Astrocyte (in vitro differentiated cells and primary cell): ENCODE measurements around the gene IL10. TPM values are rescaled to one million over a fixed set of nuclear protein-coding genes. Genes with fewer than 3 reads are reported as not detected.
A peak's percentile ranks its signal among the peaks of the same experiment; 100 is the strongest.

ENCODE experiments used
- DNase-seq: peaks from one replicate; pipeline ENCODE4 v3.0.0-alpha.2; 2010; ENCODE audit warnings: low read depth
- FAIRE-seq: peaks from 2 replicates; lab custom pipeline; 2011; peaks lifted over from hg19 to GRCh38; lab: Jason Lieb, UNC
- H2AFZ ChIP-seq: 2 replicates; pipeline ENCODE4 v1.6.0; 2012; ENCODE audit warnings: low read depth, low read length, inconsistent platforms
- H3K27ac ChIP-seq: 2 replicates; pipeline ENCODE4 v1.5.1; 2011; ENCODE audit warnings: low read depth, low read length, inconsistent platforms
- H3K27me3 ChIP-seq: 2 replicates; pipeline ENCODE4 v1.6.0; 2011; ENCODE audit warnings: low read length, inconsistent platforms; ENCODE audit not compliant: insufficient read depth
- H3K36me3 ChIP-seq: 2 replicates; pipeline ENCODE4 v1.5.1; 2011; ENCODE audit warnings: low read length, inconsistent platforms; ENCODE audit not compliant: insufficient read depth
- H3K4me1 ChIP-seq: 2 replicates; pipeline ENCODE4 v1.5.1; 2011; ENCODE audit warnings: low read length, inconsistent platforms; ENCODE audit not compliant: insufficient read depth
- H3K4me2 ChIP-seq: 2 replicates; pipeline ENCODE4 v1.6.0; 2012; ENCODE audit warnings: low read length, inconsistent platforms
- H3K4me3 ChIP-seq: 2 replicates; pipeline ENCODE4 v1.5.1; 2011; ENCODE audit warnings: low read depth, mild to moderate bottlenecking, low read length, inconsistent platforms; ENCODE audit not compliant: insufficient read depth
- H3K79me2 ChIP-seq: 2 replicates; pipeline ENCODE4 v1.6.0; 2012; ENCODE audit warnings: mild to moderate bottlenecking, low read length, inconsistent platforms; ENCODE audit not compliant: insufficient read depth
- H3K9ac ChIP-seq: 2 replicates; pipeline ENCODE4 v1.6.0; 2012; ENCODE audit warnings: mild to moderate bottlenecking, low read length, inconsistent platforms
- H3K9me3 ChIP-seq: 2 replicates; pipeline ENCODE4 v1.5.1; 2012; ENCODE audit warnings: low read depth, mild to moderate bottlenecking, low read length, inconsistent platforms; ENCODE audit not compliant: insufficient read depth
- H4K20me1 ChIP-seq: 2 replicates; pipeline ENCODE4 v1.6.0; 2012; ENCODE audit warnings: low read length, inconsistent platforms; ENCODE audit not compliant: insufficient read depth
- H3K27ac Mint-ChIP-seq: one replicate; pipeline ENCODE4 v1.8.0; 2021; ENCODE audit warnings: mild to moderate bottlenecking, mixed read lengths; ENCODE audit not compliant: unreplicated experiment
- H3K27me3 Mint-ChIP-seq: one replicate; pipeline ENCODE4 v1.8.0; 2021; ENCODE audit warnings: low read depth, mixed read lengths; ENCODE audit not compliant: unreplicated experiment
- H3K36me3 Mint-ChIP-seq: one replicate; pipeline ENCODE4 v1.8.0; 2021; ENCODE audit warnings: low read depth, mixed read lengths; ENCODE audit not compliant: unreplicated experiment
- H3K4me1 Mint-ChIP-seq: one replicate; pipeline ENCODE4 v1.8.0; 2021; ENCODE audit warnings: low read depth, mixed read lengths; ENCODE audit not compliant: unreplicated experiment
- H3K4me3 Mint-ChIP-seq: one replicate; pipeline ENCODE4 v1.8.0; 2021; ENCODE audit warnings: mild to moderate bottlenecking, moderate library complexity, mixed read lengths; ENCODE audit not compliant: unreplicated experiment
- H3K9me3 Mint-ChIP-seq: one replicate; pipeline ENCODE4 v1.8.0; 2021; ENCODE audit warnings: mild to moderate bottlenecking, mixed read lengths; ENCODE audit not compliant: unreplicated experiment
- EZH2 ChIP-seq: IDR thresholded peaks from 2 replicates; pipeline ENCODE4 v1.6.1; 2012; ENCODE audit warnings: mild to moderate bottlenecking, low read length, inconsistent platforms; ENCODE audit not compliant: insufficient read depth
- total RNA-seq: library from RNA; stranded (reverse); gene quantifications from 2 replicates; pipeline ENCODE4 v1.2.1, GENCODE V29; 2021
- TF ChIP-seq, protein P1 (sequence below): IDR thresholded peaks from 2 replicates; pipeline ENCODE4 v1.5.1; 2011; ENCODE audit warnings: low read depth, mild to moderate bottlenecking, inconsistent platforms, low read length, moderate library complexity; ENCODE audit not compliant: insufficient read depth

IL10 gene
- total RNA-seq, 1 donor from 2014 or later = not detected

DNA sequence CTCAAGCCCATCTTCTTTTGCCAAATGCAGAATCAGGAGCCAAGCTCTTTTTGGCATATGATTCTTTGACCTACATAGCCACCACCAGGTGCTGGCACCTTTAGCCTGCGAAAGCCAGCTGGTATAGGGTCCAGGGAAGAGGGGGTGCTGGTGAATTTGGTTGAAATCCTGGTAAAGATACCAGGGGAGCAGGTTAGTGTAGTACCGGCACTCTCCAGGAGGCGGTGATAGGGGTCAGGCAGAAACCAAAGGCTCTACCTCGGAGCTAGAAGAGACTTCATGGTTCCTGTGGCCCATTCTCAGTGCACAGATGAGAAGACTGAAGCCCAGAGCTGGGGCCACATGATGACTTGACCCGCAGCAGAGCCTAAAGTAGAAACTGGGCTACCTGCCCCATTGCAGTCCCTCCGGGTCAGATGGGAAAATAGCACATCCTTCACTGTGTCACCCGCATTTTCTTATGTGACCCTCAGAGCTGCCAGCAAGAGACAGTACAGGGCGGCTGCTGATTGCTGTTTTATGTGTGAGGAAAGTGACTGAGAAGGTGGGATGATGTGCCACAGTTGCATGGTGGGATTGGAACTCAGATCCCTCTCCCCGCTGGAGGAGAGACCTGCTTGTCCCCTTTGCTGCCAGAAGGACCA lies 37.7 kb downstream of the IL10 start:
- H3K79me2 ChIP-seq = no peaks in the 10 kb centered on the region
- no peak overlapping the region for H3K4me2 ChIP-seq
- H3K9me3 Mint-ChIP-seq = peaks cover 2% of the 10 kb centered on the region
- peaks cover 28% of the 10 kb centered on the region for H3K36me3 ChIP-seq
- no peak overlapping the region for H3K4me3 ChIP-seq
- H3K27me3 ChIP-seq = no peaks in the 10 kb centered on the region
- H3K27ac ChIP-seq = no peak overlapping the region
- peaks cover 16% of the 10 kb centered on the region for H3K4me1 Mint-ChIP-seq
- H3K36me3 Mint-ChIP-seq = peaks cover 31% of the 10 kb centered on the region
- no peaks in the 10 kb centered on the region for H3K9me3 ChIP-seq
- FAIRE-seq (no peak), DNase-seq (no peak)
- no peak overlapping the region for H3K9ac ChIP-seq
- no peak overlapping the region for H3K27ac Mint-ChIP-seq
- H3K27me3 Mint-ChIP-seq = no peaks in the 10 kb centered on the region
- no peak for TF ChIP-seq EZH2
- TF ChIP-seq, protein P1, sequence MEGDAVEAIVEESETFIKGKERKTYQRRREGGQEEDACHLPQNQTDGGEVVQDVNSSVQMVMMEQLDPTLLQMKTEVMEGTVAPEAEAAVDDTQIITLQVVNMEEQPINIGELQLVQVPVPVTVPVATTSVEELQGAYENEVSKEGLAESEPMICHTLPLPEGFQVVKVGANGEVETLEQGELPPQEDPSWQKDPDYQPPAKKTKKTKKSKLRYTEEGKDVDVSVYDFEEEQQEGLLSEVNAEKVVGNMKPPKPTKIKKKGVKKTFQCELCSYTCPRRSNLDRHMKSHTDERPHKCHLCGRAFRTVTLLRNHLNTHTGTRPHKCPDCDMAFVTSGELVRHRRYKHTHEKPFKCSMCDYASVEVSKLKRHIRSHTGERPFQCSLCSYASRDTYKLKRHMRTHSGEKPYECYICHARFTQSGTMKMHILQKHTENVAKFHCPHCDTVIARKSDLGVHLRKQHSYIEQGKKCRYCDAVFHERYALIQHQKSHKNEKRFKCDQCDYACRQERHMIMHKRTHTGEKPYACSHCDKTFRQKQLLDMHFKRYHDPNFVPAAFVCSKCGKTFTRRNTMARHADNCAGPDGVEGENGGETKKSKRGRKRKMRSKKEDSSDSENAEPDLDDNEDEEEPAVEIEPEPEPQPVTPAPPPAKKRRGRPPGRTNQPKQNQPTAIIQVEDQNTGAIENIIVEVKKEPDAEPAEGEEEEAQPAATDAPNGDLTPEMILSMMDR = peak; percentile 77
- no peak overlapping the region for H2AFZ ChIP-seq
- H4K20me1 ChIP-seq = peaks cover 88% of the 10 kb centered on the region
- no peak overlapping the region for H3K4me3 Mint-ChIP-seq
- peaks cover 12% of the 10 kb centered on the region for H3K4me1 ChIP-seq

GRCh38 chr1:206732992-206733391 lies 39.3 kb downstream of the IL10 start:
- Mint-ChIP-seq H3K36me3 (peaks cover 28% of the 10 kb centered on the region), H3K4me3 (no peak overlapping the region), H3K27me3 (no peaks in the 10 kb centered on the region), H3K27ac (no peak overlapping the region), H3K4me1 (peaks cover under 1% of the 10 kb centered on the region), H3K9me3 (peaks cover 2% of the 10 kb centered on the region)
- no peak overlapping the region for H3K4me2 ChIP-seq
- H3K4me3 ChIP-seq = no peak overlapping the region
- H3K9me3 ChIP-seq = no peaks in the 10 kb centered on the region
- no peak overlapping the region for H3K9ac ChIP-seq
- H3K36me3 ChIP-seq = peaks cover 29% of the 10 kb centered on the region
- DNase-seq (no peak), FAIRE-seq (no peak)
- H3K27me3 ChIP-seq = no peaks in the 10 kb centered on the region
- H3K79me2 ChIP-seq = peaks cover 13% of the 10 kb centered on the region
- no peak for TF ChIP-seq EZH2
- TF ChIP-seq, protein P1 = no peak
- no peak overlapping the region for H2AFZ ChIP-seq
- H3K4me1 ChIP-seq = peaks cover 12% of the 10 kb centered on the region
- H3K27ac ChIP-seq = no peak overlapping the region
- peaks cover 88% of the 10 kb centered on the region for H4K20me1 ChIP-seq

- H3K27ac ChIP-seq = no peak overlapping the region
- DNase-seq (no peak), FAIRE-seq (no peak)
- peaks cover 17% of the 10 kb centered on the region for H3K79me2 ChIP-seq
- peaks cover 29% of the 10 kb centered on the region for H3K36me3 ChIP-seq
- H3K4me1 Mint-ChIP-seq = no peaks in the 10 kb centered on the region
- no peak overlapping the region for H3K4me3 ChIP-seq
- no peak overlapping the region for H3K27ac Mint-ChIP-seq
- no peaks in the 10 kb centered on the region for H3K27me3 Mint-ChIP-seq
- peaks cover 2% of the 10 kb centered on the region for H3K9me3 Mint-ChIP-seq
- no peaks in the 10 kb centered on the region for H3K9me3 ChIP-seq
- no peak overlapping the region for H2AFZ ChIP-seq
- no peaks in the 10 kb centered on the region for H3K27me3 ChIP-seq
- H4K20me1 ChIP-seq = peaks cover 90% of the 10 kb centered on the region
- no peak overlapping the region for H3K4me2 ChIP-seq
- H3K36me3 Mint-ChIP-seq = peaks cover 26% of the 10 kb centered on the region
- H3K4me1 ChIP-seq = peaks cover 12% of the 10 kb centered on the region
- no peak overlapping the region for H3K9ac ChIP-seq
- H3K4me3 Mint-ChIP-seq = no peak overlapping the region
- TF ChIP-seq EZH2 = no peak
- TF ChIP-seq, protein P1 = no peak
Measured at GRCh38 chr1:206732508-206732907, 39.8 kb downstream of the IL10 start.
